GM19452 (cell line): Measurements from ENCODE around the gene GPHN.

Experiments used
- ATAC-seq: cut with Tn5 transposase; IDR thresholded peaks from one replicate; pipeline ENCODE4 v1.9.1; 2021; ENCODE audit not compliant: unreplicated experiment

The GPHN gene

GRCh38 chr14:67207810-67208209 is 699.9 kb downstream of the GPHN start:
- no peak for ATAC-seq

GRCh38 chr14:67218126-67218525 is 710.2 kb downstream of the GPHN start:
- ATAC-seq = no peak

- no peak for ATAC-seq
Observed at GRCh38 chr14:67221248-67221981, 713.5 kb downstream of the GPHN start.

DNA sequence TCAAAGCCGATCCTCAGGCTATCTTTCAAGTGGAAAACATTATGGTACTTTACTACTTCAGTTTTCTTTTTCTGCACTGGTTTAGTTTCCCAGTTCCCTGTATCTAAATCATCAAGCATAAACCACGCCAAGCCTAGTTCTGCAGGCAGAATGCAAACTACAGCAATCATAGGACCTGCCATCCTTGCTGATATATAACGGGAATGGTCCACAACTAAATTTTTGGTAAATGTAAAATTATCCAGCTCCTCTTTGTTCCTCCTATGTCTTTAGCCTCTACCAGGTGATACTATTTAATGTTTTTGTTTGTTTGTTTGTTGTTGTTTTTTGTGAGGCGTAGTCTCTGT is 714.0 kb downstream of the GPHN start:
- ATAC-seq = no peak

DNA sequence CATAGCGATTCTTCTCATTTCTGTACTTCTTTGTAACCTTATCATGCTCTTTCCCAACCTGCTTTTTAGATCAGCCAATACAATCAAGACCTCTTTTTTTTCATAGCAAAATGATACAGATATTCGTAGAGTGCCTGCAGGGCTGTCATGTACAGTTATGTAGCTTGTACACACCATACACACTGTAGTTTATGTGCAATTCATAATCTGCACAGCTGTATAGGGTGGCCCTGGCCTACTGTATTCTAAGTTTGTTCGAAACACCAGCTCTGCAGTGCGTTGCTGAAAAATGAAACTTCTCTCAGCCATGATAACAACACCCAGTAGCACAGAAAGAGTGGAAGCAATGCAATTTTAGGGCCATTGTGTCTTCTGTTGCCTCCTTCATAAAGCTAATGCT is 717.6 kb downstream of the GPHN start:
- no peak for ATAC-seq

DNA sequence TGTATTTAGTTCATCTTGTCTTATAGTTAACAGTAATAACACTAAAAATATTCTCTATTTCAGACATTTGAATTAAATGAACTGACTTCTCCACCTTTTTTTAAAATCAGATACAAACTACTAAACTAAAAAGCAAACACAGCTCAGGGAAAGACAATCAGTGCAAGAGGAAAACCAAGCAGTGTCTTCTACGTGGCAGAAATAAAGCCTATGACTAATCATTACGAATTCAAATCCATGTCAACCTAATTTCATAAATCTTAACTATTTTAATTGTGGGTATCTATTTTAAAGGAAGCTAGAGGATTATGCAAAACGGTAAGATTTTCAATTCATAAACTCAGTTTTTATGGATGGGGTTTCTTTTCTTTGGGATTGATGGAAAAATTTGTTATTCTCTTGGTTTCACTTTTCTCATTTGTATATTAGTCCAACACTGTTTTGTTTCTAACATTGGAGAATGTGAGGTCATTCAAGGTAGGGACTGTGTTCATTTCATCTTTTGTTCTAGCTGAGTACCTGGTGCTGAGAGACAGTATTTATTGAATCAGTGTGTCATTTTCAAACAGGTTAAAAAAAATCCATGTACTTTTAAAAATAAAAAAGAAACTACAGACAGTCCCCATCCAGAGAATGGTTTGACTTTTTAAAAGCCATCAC is 720.5 kb downstream of the GPHN start:
- no peak for ATAC-seq
